NOMO-1 treated with DMSO at 0.1 percent for 48 hours (cell line): ENCODE measurements around the gene DNAJB4.
"Not testable (repeated sequence)": the region's sequence is repeated elsewhere in the genome, so short reads cannot be mapped to it uniquely, and the experiment has no call there.

Experiments used
- DNase-seq: peaks from one replicate; lab custom pipeline; 2025; ENCODE audit not compliant: unreplicated experiment; lab: John Stamatoyannopoulos, UW

The DNAJB4 gene

DNA sequence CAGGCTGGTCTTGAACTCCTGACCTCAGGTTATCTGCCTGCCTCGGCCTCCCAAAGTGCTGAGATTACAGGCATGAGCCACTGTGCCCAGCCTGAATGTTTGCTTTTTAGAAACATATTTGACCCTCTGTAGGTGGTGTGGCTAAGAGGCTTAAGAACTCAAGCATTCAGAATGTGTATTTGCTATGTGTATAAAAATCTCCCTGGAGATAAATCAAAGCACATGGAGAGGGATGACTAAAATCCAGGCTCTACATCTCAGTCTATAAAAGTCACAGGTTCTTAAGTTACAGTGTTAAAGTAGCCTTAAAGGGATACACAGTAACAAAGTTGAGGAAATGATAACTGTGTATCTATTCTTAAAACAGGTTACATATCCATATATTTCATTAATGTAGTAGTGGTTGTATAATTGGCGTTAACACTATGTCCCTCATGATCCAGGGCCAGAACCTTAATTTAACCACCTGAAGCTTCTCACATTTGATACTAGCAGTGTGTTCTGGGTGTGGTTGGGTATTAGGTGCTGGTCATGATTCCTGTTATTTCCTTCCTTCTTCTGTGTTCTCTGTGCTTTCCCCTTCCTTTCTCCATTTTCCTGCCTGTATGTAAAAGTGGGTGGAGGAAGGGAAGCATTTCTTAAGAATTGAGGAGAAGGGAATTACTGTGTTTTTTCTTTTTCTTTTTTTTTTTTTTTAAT lies 57.2 kb downstream of the DNAJB4 start:
- DNase-seq: no peak

DNA sequence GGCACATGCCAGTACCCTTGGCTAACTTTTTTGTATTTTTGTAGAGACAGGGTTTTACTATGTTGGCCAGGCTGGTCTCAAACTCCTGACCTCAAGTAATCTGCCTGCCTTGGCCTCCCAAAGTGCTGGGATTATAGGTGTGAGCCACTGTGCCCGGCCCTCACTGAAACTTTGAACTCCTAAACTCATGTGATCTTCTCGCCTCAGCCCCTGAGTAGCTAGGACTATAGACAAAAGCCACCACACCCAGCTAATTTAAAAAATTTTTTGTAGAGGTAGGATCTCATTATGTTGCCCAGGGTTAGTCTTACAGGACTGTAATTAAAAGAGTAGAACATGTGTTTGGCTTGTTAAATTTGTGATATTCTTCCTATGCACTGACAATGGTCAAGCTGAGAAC lies 60.1 kb downstream of the DNAJB4 start:
- not testable (repeated sequence) for DNase-seq
